ENCODE measurements around the gene FAM53A. TPM values are rescaled to one million over a fixed set of nuclear protein-coding genes. Genes with fewer than 3 reads are reported as not detected.

FAM53A gene
- total RNA-seq, 1 donor from 2014 or later: 3.5 TPM

- Mint-ChIP-seq H3K27me3 (no peaks in the 10 kb centered on the region), H3K4me3 (no peak overlapping the region), H3K36me3 (ENCODE audit: low read depth) (no peaks in the 10 kb centered on the region), H3K4me1 (no peaks in the 10 kb centered on the region), H3K9me3 (no peaks in the 10 kb centered on the region), H3K27ac (no peak overlapping the region)
- intact Hi-C loops (cut with micrococcal nuclease): no loop called here
- no peak for DNase-seq
These were observed 45.2 kb downstream of the FAM53A start for GRCh38 chr4:1638873-1639272.

- no peak overlapping the region for H3K4me3 Mint-ChIP-seq
- intact Hi-C loops (cut with micrococcal nuclease): no loop called here
- no peaks in the 10 kb centered on the region for H3K36me3 Mint-ChIP-seq (ENCODE audit: low read depth)
- no peaks in the 10 kb centered on the region for H3K9me3 Mint-ChIP-seq
- no peak for DNase-seq
- H3K27ac Mint-ChIP-seq: no peak overlapping the region
- no peaks in the 10 kb centered on the region for H3K4me1 Mint-ChIP-seq
- H3K27me3 Mint-ChIP-seq: no peaks in the 10 kb centered on the region
These were observed 45.9 kb downstream of the FAM53A start for GRCh38 chr4:1638272-1638598.

DNA sequence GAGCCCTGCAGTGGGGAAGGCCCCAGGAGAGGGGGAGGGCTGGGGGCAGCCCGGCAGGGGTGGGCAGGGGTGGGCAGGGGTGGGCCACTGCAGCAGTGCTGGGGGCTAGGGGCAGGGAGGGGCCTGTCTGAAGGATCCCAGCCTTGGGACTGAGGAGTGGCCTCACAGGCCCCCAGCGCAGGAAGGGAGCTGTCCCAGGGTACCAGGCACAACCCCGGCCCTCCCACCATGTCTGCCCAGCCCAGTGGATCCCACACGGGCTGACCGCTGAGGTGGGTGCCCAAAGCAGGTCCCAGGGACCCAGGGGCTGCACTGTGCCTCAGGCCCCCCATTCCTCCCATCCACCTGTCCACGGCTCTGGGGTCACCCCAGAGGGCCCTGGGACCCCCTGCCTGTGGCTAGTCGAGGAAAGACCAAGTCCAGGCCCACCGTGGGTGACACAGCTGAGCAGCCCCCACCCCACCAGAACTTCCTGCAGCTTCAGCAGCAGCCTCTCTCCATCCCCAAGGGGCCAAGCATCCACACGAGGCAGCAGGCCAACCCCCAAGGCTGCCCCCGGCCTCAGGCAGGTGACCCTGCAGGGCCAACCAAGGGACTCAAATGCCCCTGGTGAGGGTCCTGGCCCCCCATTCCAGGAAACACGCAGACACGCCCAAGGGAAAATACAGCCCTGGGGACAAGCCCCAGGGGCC, 46.4 kb downstream of the FAM53A start:
- no peaks in the 10 kb centered on the region for H3K4me1 Mint-ChIP-seq
- no peak for DNase-seq
- H3K9me3 Mint-ChIP-seq: no peaks in the 10 kb centered on the region
- intact Hi-C loops (cut with micrococcal nuclease): no loop called here
- H3K4me3 Mint-ChIP-seq: no peak overlapping the region
- no peaks in the 10 kb centered on the region for H3K27me3 Mint-ChIP-seq
- H3K36me3 Mint-ChIP-seq (ENCODE audit: low read depth): no peaks in the 10 kb centered on the region
- no peak overlapping the region for H3K27ac Mint-ChIP-seq

GRCh38 chr4:1636490-1637211, 47.5 kb downstream of the FAM53A start:
- H3K4me1 Mint-ChIP-seq: no peaks in the 10 kb centered on the region
- H3K36me3 Mint-ChIP-seq (ENCODE audit: low read depth): no peaks in the 10 kb centered on the region
- DNase-seq: no peak
- intact Hi-C loops (cut with micrococcal nuclease): no loop called here
- no peaks in the 10 kb centered on the region for H3K9me3 Mint-ChIP-seq
- no peak overlapping the region for H3K27ac Mint-ChIP-seq
- H3K4me3 Mint-ChIP-seq: no peak overlapping the region
- no peaks in the 10 kb centered on the region for H3K27me3 Mint-ChIP-seq

DNA sequence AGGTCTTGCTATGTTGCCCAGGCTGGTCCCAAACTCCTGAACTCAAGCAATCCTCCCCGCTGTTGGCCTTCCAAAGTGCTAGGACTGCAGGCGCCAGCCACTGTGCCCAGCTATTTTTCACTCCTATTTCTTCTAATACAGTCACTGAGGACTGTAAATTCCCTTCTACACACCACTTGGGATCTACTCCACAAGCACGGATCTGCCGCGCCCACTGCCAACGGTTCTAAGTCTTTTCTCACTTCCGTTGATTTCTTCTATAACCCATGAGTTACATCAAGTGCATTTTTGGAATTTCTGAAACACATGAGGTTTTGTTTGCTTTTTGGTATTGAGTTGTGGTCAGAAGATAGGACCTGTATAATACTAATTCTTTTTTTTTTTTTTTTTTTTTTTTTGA, 48.6 kb downstream of the FAM53A start:
- Mint-ChIP-seq H3K9me3 (no peaks in the 10 kb centered on the region), H3K27ac (no peak overlapping the region), H3K4me1 (no peaks in the 10 kb centered on the region), H3K27me3 (no peaks in the 10 kb centered on the region), H3K4me3 (no peak overlapping the region), H3K36me3 (ENCODE audit: low read depth) (no peaks in the 10 kb centered on the region)
- intact Hi-C loops (cut with micrococcal nuclease): no loop called here
- no peak for DNase-seq

GRCh38 chr4:1633993-1634392, 50.1 kb downstream of the FAM53A start:
- H3K4me1 Mint-ChIP-seq: no peaks in the 10 kb centered on the region
- intact Hi-C loops (cut with micrococcal nuclease): no loop called here
- H3K4me3 Mint-ChIP-seq: no peak overlapping the region
- no peak for DNase-seq
- H3K27ac Mint-ChIP-seq: no peak overlapping the region
- no peaks in the 10 kb centered on the region for H3K9me3 Mint-ChIP-seq
- H3K36me3 Mint-ChIP-seq (ENCODE audit: low read depth): no peaks in the 10 kb centered on the region
- H3K27me3 Mint-ChIP-seq: no peaks in the 10 kb centered on the region

DNA sequence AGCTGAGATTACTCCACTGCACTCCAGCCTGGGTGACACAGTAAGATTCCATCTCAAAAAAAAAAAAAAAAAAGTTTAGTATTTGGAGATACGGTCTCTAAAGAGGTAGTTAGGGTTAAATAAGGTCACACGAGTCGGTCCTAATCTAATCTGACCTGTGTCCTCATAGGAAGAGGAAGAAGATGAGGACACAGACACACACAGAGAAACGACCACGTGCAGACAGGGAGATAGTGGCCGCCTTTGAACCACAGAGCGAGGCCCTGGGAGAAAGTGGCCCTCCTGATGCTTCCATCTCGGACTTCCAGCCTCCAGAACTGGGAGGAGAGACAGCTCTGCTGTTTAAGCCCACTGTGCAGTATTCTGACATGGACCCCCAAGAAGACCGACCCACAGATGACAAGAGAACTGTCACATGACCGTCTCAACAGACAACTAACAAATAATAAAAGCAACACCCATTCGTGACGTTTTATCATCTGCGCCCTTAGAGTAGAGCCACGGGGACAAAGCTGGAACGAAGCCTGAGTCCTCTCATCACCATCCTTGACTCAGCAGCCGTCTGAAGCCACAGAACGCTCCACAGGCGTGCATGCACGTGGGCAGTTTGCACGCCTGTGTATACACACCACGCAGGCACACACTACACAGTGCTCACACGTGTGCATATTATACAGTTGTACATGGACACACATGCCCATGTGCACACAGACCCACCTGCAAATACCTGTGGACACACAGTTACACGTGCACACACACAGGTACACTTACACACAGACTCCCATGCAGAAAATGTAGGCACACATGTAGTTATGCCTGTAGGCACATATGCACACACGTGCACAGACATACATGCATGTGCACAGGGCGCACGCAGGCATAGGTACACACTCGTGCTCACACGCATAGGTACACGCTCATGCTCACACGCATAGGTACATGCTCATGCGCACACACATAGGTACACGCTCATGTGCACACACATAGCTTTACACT, 51.7 kb downstream of the FAM53A start:
- DNase-seq: no peak
- Mint-ChIP-seq H3K27me3 (no peaks in the 10 kb centered on the region), H3K9me3 (no peaks in the 10 kb centered on the region), H3K4me3 (no peak overlapping the region), H3K36me3 (ENCODE audit: low read depth) (no peaks in the 10 kb centered on the region), H3K27ac (no peak overlapping the region), H3K4me1 (no peaks in the 10 kb centered on the region)
- intact Hi-C loops (cut with micrococcal nuclease): no loop called here

DNA sequence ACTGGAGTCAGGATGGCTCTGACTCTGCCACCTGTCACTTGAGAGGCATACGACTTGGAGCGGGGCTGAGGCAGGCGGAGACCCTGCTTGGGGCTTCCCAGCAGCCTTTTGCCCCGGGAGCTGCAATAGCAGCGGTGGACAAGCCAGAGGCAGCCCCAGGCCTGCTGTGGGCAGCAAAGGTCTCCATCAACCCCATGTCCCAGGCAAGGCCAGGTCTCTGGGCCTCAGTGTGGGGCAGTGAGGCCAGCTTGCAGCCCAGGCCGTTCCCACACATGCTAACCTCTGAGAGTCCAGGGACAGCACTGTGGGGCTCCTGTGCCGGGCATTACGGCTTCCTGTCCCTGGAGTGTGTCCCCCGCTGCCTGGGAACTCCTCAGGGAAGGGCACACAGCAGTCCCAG, 53.0 kb downstream of the FAM53A start:
- Mint-ChIP-seq H3K4me1 (no peaks in the 10 kb centered on the region), H3K36me3 (ENCODE audit: low read depth) (no peaks in the 10 kb centered on the region), H3K27me3 (no peaks in the 10 kb centered on the region), H3K4me3 (no peak overlapping the region), H3K27ac (no peak overlapping the region), H3K9me3 (no peaks in the 10 kb centered on the region)
- no peak for DNase-seq
- intact Hi-C loops (cut with micrococcal nuclease): no loop called here

DNA sequence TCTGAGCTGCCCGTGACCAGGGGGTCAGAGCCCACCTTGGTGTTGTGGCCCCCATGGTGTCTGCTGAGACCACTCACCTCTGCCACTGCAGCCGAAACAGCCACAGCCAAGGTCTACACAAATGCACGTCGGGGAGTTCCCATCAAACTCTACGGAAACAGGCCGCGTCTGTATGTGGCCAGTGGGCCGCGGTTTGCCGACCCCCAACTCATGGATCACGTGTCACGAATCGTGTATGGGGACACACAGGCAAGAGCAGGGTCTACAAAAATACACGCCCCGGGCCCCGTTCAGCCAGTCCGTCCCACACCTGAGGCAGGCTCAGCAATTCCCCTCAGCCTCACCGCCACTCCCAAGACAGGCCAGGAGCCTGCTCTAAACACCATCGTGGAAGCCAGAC, 53.8 kb downstream of the FAM53A start:
- DNase-seq: no peak
- no peaks in the 10 kb centered on the region for H3K27me3 Mint-ChIP-seq
- no peak overlapping the region for H3K27ac Mint-ChIP-seq
- no peaks in the 10 kb centered on the region for H3K9me3 Mint-ChIP-seq
- no peaks in the 10 kb centered on the region for H3K36me3 Mint-ChIP-seq (ENCODE audit: low read depth)
- H3K4me1 Mint-ChIP-seq: no peaks in the 10 kb centered on the region
- intact Hi-C loops (cut with micrococcal nuclease): no loop called here
- no peak overlapping the region for H3K4me3 Mint-ChIP-seq

- Mint-ChIP-seq H3K36me3 (ENCODE audit: low read depth) (no peaks in the 10 kb centered on the region), H3K4me1 (no peaks in the 10 kb centered on the region), H3K27me3 (no peaks in the 10 kb centered on the region), H3K4me3 (no peak overlapping the region), H3K9me3 (no peaks in the 10 kb centered on the region), H3K27ac (no peak overlapping the region)
- intact Hi-C loops (cut with micrococcal nuclease): no loop called here
- DNase-seq: no peak
These were observed 54.4 kb downstream of the FAM53A start for GRCh38 chr4:1629699-1630083.

GRCh38 chr4:1628892-1629698, 55.0 kb downstream of the FAM53A start:
- no peaks in the 10 kb centered on the region for H3K9me3 Mint-ChIP-seq
- no peak overlapping the region for H3K27ac Mint-ChIP-seq
- DNase-seq: peak; percentile 88
- no peak overlapping the region for H3K4me3 Mint-ChIP-seq
- no peaks in the 10 kb centered on the region for H3K4me1 Mint-ChIP-seq
- H3K27me3 Mint-ChIP-seq: no peaks in the 10 kb centered on the region
- H3K36me3 Mint-ChIP-seq (ENCODE audit: low read depth): no peaks in the 10 kb centered on the region
- intact Hi-C loops (cut with micrococcal nuclease): no loop called here

GRCh38 chr4:1627417-1628313, 56.4 kb downstream of the FAM53A start:
- no peak for DNase-seq
- intact Hi-C loops (cut with micrococcal nuclease): no loop called here
- Mint-ChIP-seq H3K9me3 (no peaks in the 10 kb centered on the region), H3K36me3 (ENCODE audit: low read depth) (no peaks in the 10 kb centered on the region), H3K27ac (no peak overlapping the region), H3K27me3 (no peaks in the 10 kb centered on the region), H3K4me3 (no peak overlapping the region), H3K4me1 (no peaks in the 10 kb centered on the region)

- Mint-ChIP-seq H3K27me3 (no peaks in the 10 kb centered on the region), H3K4me3 (no peak overlapping the region), H3K9me3 (no peaks in the 10 kb centered on the region), H3K4me1 (no peaks in the 10 kb centered on the region), H3K36me3 (ENCODE audit: low read depth) (no peaks in the 10 kb centered on the region), H3K27ac (no peak overlapping the region)
- no peak for DNase-seq
- intact Hi-C loops (cut with micrococcal nuclease): no loop called here
These were observed 57.2 kb downstream of the FAM53A start for GRCh38 chr4:1626941-1627340.
